Activated CD8-positive, alpha-beta memory T cell treated with anti-CD3 and anti-CD28 coated beads, Interleukin-2, amount 50 U/mL, for 1 hour (primary cell): ENCODE data around the gene NFE2L2.
"Not testable (repeated sequence)": the region's sequence is repeated elsewhere in the genome, so short reads cannot be mapped to it uniquely, and the experiment has no call there.

Experiments
- DNase-seq: peaks from one replicate; pipeline ENCODE4 v3.0.0-alpha.2; 2020; ENCODE audit errors: extremely low read depth

The NFE2L2 gene

GRCh38 chr2:177264693-177265587, at the start of gene NFE2L2:
TSS of gene NFE2L2 (minus strand) at chr2:177264727. CDS start at chr2:177264576, 151 bp downstream.
- peak; percentile 87 for DNase-seq

- no peak for DNase-seq
These were observed 49.7 kb upstream of the NFE2L2 start for GRCh38 chr2:177314194-177314593.

- DNase-seq = no peak
These were observed 48.7 kb upstream of the NFE2L2 start for GRCh38 chr2:177313162-177313781.

- no peak for DNase-seq
These were observed 48.0 kb upstream of the NFE2L2 start for GRCh38 chr2:177312562-177312961.

GRCh38 chr2:177309672-177310309, 45.3 kb upstream of the NFE2L2 start:
- DNase-seq = not testable (repeated sequence)

GRCh38 chr2:177306550-177306949, 42.0 kb upstream of the NFE2L2 start:
- no peak for DNase-seq

GRCh38 chr2:177303939-177304338, 39.4 kb upstream of the NFE2L2 start:
- no peak for DNase-seq

- DNase-seq = no peak
These were observed 38.0 kb upstream of the NFE2L2 start for GRCh38 chr2:177302552-177302951.

- no peak for DNase-seq
These were observed 33.7 kb upstream of the NFE2L2 start for GRCh38 chr2:177298191-177298590.

- DNase-seq = no peak
These were observed 31.5 kb upstream of the NFE2L2 start for GRCh38 chr2:177296040-177296439.

GRCh38 chr2:177295484-177295883, 31.0 kb upstream of the NFE2L2 start:
- no peak for DNase-seq

- no peak for DNase-seq
These were observed 27.2 kb upstream of the NFE2L2 start for GRCh38 chr2:177291701-177292100.

- DNase-seq = no peak
These were observed 25.5 kb upstream of the NFE2L2 start for GRCh38 chr2:177289824-177290628.

GRCh38 chr2:177287814-177288213, 23.3 kb upstream of the NFE2L2 start:
- DNase-seq = no peak

- DNase-seq = no peak
These were observed 21.6 kb upstream of the NFE2L2 start for GRCh38 chr2:177285892-177286715.

- no peak for DNase-seq
These were observed 20.0 kb upstream of the NFE2L2 start for GRCh38 chr2:177284531-177284930.

- no peak for DNase-seq
These were observed 19.4 kb upstream of the NFE2L2 start for GRCh38 chr2:177283906-177284305.

GRCh38 chr2:177282787-177283572, 18.5 kb upstream of the NFE2L2 start:
- DNase-seq = no peak

GRCh38 chr2:177282181-177282641, 17.7 kb upstream of the NFE2L2 start:
- DNase-seq = no peak
